ENCODE results near the gene SP3.

The SP3 gene

DNA sequence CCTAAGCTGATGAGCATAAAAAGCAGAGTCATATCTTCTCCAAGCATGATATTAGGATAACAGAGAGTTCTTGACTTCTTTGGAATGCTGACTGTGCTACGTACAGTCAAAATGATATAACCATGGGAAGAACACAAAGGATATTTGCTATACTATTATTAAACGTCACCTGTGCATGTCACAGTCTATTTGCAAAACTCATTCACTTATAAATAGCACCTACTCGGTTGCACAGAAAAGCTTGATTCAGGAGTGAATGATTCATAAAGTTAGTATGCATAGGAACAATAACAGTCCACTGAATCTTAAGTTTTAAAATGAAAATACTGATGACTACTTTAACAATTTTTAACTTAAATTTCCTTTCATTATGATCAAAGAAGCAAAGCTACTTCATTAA lies 83.3 kb downstream of the SP3 start:
- ATAC-seq (ENCODE audit: insufficient read depth, low read depth) (no peak), DNase-seq (no peak)
- no peaks in the 10 kb centered on the region for H4K20me1 ChIP-seq (ENCODE audit: insufficient read depth, low read length)
- no peaks in the 10 kb centered on the region for H3K36me3 ChIP-seq (ENCODE audit: insufficient read depth, low read length)
- H3K4me2 ChIP-seq (ENCODE audit: insufficient read depth, low read length): no peak overlapping the region
- no peak for TF ChIP-seq EZH2 (IDR thresholded peaks at IDR 0.05; ENCODE audit: borderline replicate concordance, low read depth, low read length, severe bottlenecking)
- H3K9me3 ChIP-seq (ENCODE audit: insufficient read depth, low read length, severe bottlenecking): no peaks in the 10 kb centered on the region
- H2AFZ ChIP-seq (ENCODE audit: low read depth, low read length): no peak overlapping the region
- no peak overlapping the region for H3K27ac ChIP-seq (ENCODE audit: low read length)
- H3K4me1 ChIP-seq (ENCODE audit: insufficient read depth, low read length): no peaks in the 10 kb centered on the region
- H3K79me2 ChIP-seq (ENCODE audit: insufficient read depth, low read length): no peaks in the 10 kb centered on the region
- H3K4me3 ChIP-seq (ENCODE audit: low read depth in 1 of 2, low read length in 2 of 2): no peak overlapping the region
- H3K27me3 ChIP-seq (ENCODE audit: insufficient read depth, low read length, poor library complexity): no peaks in the 10 kb centered on the region
- H3K9ac ChIP-seq (ENCODE audit: low read depth, low read length): no peak overlapping the region

DNA sequence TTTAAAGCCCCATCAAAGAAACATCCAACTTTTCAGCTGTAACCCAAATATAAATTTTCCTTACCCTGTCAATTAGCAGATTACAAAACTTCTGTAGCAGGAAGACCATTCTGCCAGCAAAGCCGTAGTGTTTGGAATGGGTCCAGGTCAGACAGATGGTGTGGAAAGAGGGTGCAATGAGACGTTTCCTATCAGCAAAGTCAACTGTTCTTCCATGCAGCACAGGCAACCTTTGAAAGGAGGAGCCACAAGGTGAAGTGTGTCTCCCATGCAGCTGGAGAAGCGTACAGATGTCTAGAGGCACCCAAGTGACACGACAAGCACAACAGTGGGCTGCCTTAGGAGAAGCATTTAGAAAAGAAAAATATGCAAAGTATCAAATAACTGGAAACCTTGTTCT lies 83.7 kb downstream of the SP3 start:
- H3K9ac ChIP-seq (ENCODE audit: low read depth, low read length): no peak overlapping the region
- DNase-seq: no peak
- no peaks in the 10 kb centered on the region for H4K20me1 ChIP-seq (ENCODE audit: insufficient read depth, low read length)
- no peaks in the 10 kb centered on the region for H3K36me3 ChIP-seq (ENCODE audit: insufficient read depth, low read length)
- no peak overlapping the region for H3K4me3 ChIP-seq (ENCODE audit: low read depth in 1 of 2, low read length in 2 of 2)
- no peak overlapping the region for H2AFZ ChIP-seq (ENCODE audit: low read depth, low read length)
- no peaks in the 10 kb centered on the region for H3K79me2 ChIP-seq (ENCODE audit: insufficient read depth, low read length)
- H3K9me3 ChIP-seq (ENCODE audit: insufficient read depth, low read length, severe bottlenecking): no peaks in the 10 kb centered on the region
- H3K4me2 ChIP-seq (ENCODE audit: insufficient read depth, low read length): no peak overlapping the region
- no peak for ATAC-seq (ENCODE audit: insufficient read depth, low read depth)
- H3K27ac ChIP-seq (ENCODE audit: low read length): no peak overlapping the region
- no peaks in the 10 kb centered on the region for H3K4me1 ChIP-seq (ENCODE audit: insufficient read depth, low read length)
- no peaks in the 10 kb centered on the region for H3K27me3 ChIP-seq (ENCODE audit: insufficient read depth, low read length, poor library complexity)
- TF ChIP-seq EZH2 (IDR thresholded peaks at IDR 0.05; ENCODE audit: borderline replicate concordance, low read depth, low read length, severe bottlenecking): no peak
- TF ChIP-seq, protein P1, sequence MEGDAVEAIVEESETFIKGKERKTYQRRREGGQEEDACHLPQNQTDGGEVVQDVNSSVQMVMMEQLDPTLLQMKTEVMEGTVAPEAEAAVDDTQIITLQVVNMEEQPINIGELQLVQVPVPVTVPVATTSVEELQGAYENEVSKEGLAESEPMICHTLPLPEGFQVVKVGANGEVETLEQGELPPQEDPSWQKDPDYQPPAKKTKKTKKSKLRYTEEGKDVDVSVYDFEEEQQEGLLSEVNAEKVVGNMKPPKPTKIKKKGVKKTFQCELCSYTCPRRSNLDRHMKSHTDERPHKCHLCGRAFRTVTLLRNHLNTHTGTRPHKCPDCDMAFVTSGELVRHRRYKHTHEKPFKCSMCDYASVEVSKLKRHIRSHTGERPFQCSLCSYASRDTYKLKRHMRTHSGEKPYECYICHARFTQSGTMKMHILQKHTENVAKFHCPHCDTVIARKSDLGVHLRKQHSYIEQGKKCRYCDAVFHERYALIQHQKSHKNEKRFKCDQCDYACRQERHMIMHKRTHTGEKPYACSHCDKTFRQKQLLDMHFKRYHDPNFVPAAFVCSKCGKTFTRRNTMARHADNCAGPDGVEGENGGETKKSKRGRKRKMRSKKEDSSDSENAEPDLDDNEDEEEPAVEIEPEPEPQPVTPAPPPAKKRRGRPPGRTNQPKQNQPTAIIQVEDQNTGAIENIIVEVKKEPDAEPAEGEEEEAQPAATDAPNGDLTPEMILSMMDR (IDR thresholded peaks at IDR 0.05; ENCODE audit: borderline replicate concordance, extremely low read depth, low read length, poor library complexity, severe bottlenecking): no peak

DNA sequence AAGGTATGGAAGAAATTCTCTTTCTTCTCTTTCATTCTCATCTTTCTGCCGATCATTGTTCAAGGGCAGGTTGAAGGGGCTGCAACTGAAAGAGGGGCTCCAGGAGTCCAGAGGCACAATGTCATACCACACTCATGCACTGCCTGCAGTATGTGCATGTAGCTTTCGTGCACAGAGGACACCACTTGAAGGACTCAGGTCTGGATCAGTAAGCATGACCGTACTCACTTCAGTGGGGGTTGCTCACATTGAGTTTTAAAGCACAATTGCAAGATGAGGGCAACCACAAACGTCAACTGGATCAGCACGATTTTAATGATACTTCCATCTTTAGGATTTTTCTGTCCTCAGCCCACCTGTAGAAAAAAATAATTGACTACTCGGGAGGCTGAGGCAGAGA lies 84.6 kb downstream of the SP3 start:
- H2AFZ ChIP-seq (ENCODE audit: low read depth, low read length): no peak overlapping the region
- H3K4me1 ChIP-seq (ENCODE audit: insufficient read depth, low read length): no peaks in the 10 kb centered on the region
- DNase-seq: no peak
- no peak overlapping the region for H3K9ac ChIP-seq (ENCODE audit: low read depth, low read length)
- no peaks in the 10 kb centered on the region for H4K20me1 ChIP-seq (ENCODE audit: insufficient read depth, low read length)
- H3K4me2 ChIP-seq (ENCODE audit: insufficient read depth, low read length): no peak overlapping the region
- ATAC-seq (ENCODE audit: insufficient read depth, low read depth): no peak
- H3K27me3 ChIP-seq (ENCODE audit: insufficient read depth, low read length, poor library complexity): no peaks in the 10 kb centered on the region
- H3K79me2 ChIP-seq (ENCODE audit: insufficient read depth, low read length): no peaks in the 10 kb centered on the region
- no peaks in the 10 kb centered on the region for H3K36me3 ChIP-seq (ENCODE audit: insufficient read depth, low read length)
- no peaks in the 10 kb centered on the region for H3K9me3 ChIP-seq (ENCODE audit: insufficient read depth, low read length, severe bottlenecking)
- no peak overlapping the region for H3K27ac ChIP-seq (ENCODE audit: low read length)
- TF ChIP-seq, protein P1 (IDR thresholded peaks at IDR 0.05; ENCODE audit: borderline replicate concordance, extremely low read depth, low read length, poor library complexity, severe bottlenecking): no peak
- TF ChIP-seq EZH2 (IDR thresholded peaks at IDR 0.05; ENCODE audit: borderline replicate concordance, low read depth, low read length, severe bottlenecking): no peak
- H3K4me3 ChIP-seq (ENCODE audit: low read depth in 1 of 2, low read length in 2 of 2): no peak overlapping the region

DNA sequence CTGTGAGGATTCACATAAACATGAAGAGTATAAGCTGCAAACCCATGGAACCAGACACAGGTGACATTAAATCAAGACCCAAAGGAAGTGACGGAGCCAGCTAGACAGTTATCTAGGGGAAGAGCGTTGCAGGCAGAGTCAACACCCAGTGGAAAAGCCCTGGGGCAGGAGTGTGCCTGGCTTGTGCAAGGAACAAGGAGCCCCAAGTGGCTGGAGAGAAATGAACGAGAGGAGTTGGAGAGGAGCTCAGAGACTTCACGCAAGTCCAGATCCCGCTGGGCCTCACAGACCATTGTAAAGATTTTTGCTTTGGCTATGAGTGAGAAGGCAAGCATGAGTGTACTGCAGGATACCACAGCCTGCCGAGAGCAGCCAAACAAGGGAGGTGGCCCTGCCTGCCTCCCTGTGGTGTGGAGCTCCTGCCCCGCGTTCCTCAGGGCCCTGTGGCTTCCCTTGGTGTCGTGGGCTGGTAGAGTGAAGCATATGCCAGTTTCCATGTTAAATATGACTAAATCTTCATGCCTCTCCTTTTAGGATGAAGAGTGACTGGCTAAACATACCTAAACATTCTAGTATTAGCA lies 88.2 kb downstream of the SP3 start:
- ATAC-seq (ENCODE audit: insufficient read depth, low read depth) (no peak), DNase-seq (no peak)
- no peak overlapping the region for H3K4me2 ChIP-seq (ENCODE audit: insufficient read depth, low read length)
- TF ChIP-seq EZH2 (IDR thresholded peaks at IDR 0.05; ENCODE audit: borderline replicate concordance, low read depth, low read length, severe bottlenecking): no peak
- TF ChIP-seq, protein P1 (IDR thresholded peaks at IDR 0.05; ENCODE audit: borderline replicate concordance, extremely low read depth, low read length, poor library complexity, severe bottlenecking): no peak
- no peak overlapping the region for H3K9ac ChIP-seq (ENCODE audit: low read depth, low read length)
- H3K4me3 ChIP-seq (ENCODE audit: low read depth in 1 of 2, low read length in 2 of 2): no peak overlapping the region
- H4K20me1 ChIP-seq (ENCODE audit: insufficient read depth, low read length): no peaks in the 10 kb centered on the region
- H3K36me3 ChIP-seq (ENCODE audit: insufficient read depth, low read length): no peaks in the 10 kb centered on the region
- no peak overlapping the region for H2AFZ ChIP-seq (ENCODE audit: low read depth, low read length)
- no peaks in the 10 kb centered on the region for H3K27me3 ChIP-seq (ENCODE audit: insufficient read depth, low read length, poor library complexity)
- no peaks in the 10 kb centered on the region for H3K79me2 ChIP-seq (ENCODE audit: insufficient read depth, low read length)
- no peaks in the 10 kb centered on the region for H3K4me1 ChIP-seq (ENCODE audit: insufficient read depth, low read length)
- no peaks in the 10 kb centered on the region for H3K9me3 ChIP-seq (ENCODE audit: insufficient read depth, low read length, severe bottlenecking)
- H3K27ac ChIP-seq (ENCODE audit: low read length): no peak overlapping the region

Measured in DND-41 (cell line).